Erythroblast (primary cell): ENCODE data around the gene KCP.

Source experiments
- GATA1 ChIP-seq: IDR thresholded peaks from 2 replicates; pipeline ENCODE4 v1.6.1; 2011; ENCODE audit warnings: low read depth, mild to moderate bottlenecking, control low read depth, low read length, moderate library complexity
- POLR2A ChIP-seq: IDR thresholded peaks from 2 replicates; pipeline ENCODE4 v1.6.1; 2011; ENCODE audit warnings: mild to moderate bottlenecking, low read length

- TF ChIP-seq POLR2A (no peak), GATA1 (no peak)
Measured at GRCh38 chr7:128835790-128836641, 74.5 kb downstream of the KCP start.
